Neutrophil (primary cell): ENCODE measurements around the gene USP54.

Source experiments
- H3K27ac ChIP-seq: fragments of 200-600 bp; sonication (generic); 2 replicates; pipeline ENCODE4 v1.5.1; 2016; ENCODE audit warnings: mild to moderate bottlenecking, moderate library complexity
- H3K27me3 ChIP-seq: fragments of 200-600 bp; sonication (generic); 2 replicates; pipeline ENCODE4 v1.6.0; 2016; ENCODE audit warnings: mild to moderate bottlenecking
- H3K36me3 ChIP-seq: fragments of 200-600 bp; sonication (generic); 2 replicates; pipeline ENCODE4 v1.5.1; 2017
- H3K4me1 ChIP-seq, 2 experiments: fragments of 200-600 bp in 1 of 2; sonication (generic) in 1 of 2; 1 replicate in 1 of 2; 2 replicates in 1 of 2; pipeline versions ENCODE4 v1.5.1 to v1.6.1; 2013 to 2016; ENCODE audit warnings: low read depth in 1 of 2, low read length in 1 of 2, mild to moderate bottlenecking in 1 of 2, moderate library complexity in 1 of 2; ENCODE audit not compliant: control insufficient read depth in 1 of 2, insufficient read depth in 1 of 2
- H3K4me3 ChIP-seq, 2 experiments: fragments of 200-600 bp in 1 of 2; sonication (generic) in 1 of 2; 1 replicate in 1 of 2; 2 replicates in 1 of 2; pipeline ENCODE4 v1.5.1; 2013 to 2016; ENCODE audit warnings: low read depth in 1 of 2, low read length in 1 of 2, mild to moderate bottlenecking in 1 of 2, moderate library complexity in 1 of 2
- H3K9me3 ChIP-seq: fragments of 200-600 bp; sonication (generic); 2 replicates; pipeline ENCODE4 v1.5.1; 2016
- CTCF ChIP-seq: fragments of 200-600 bp; sonication (generic); IDR thresholded peaks from 2 replicates; pipeline ENCODE4 v1.5.1; 2016; ENCODE audit warnings: antibody characterized with exemption

Gene USP54

GRCh38 chr10:73512207-73512743 lies 78.9 kb downstream of the USP54 start:
- Histone ChIP-seq H3K4me1 (no peaks in the 10 kb centered on the region), H3K9me3 (no peaks in the 10 kb centered on the region), H3K36me3 (no peaks in the 10 kb centered on the region), H3K27ac (no peak overlapping the region), H3K4me3 (no peak overlapping the region), H3K27me3 (no peaks in the 10 kb centered on the region)
- no peak for TF ChIP-seq CTCF

GRCh38 chr10:73509695-73510094 lies 81.4 kb downstream of the USP54 start:
- Histone ChIP-seq H3K9me3 (no peaks in the 10 kb centered on the region), H3K36me3 (peaks cover 10% of the 10 kb centered on the region), H3K4me1 (no peaks in the 10 kb centered on the region), H3K27me3 (no peaks in the 10 kb centered on the region), H3K4me3 (no peak overlapping the region), H3K27ac (no peak overlapping the region)
- no peak for TF ChIP-seq CTCF

DNA sequence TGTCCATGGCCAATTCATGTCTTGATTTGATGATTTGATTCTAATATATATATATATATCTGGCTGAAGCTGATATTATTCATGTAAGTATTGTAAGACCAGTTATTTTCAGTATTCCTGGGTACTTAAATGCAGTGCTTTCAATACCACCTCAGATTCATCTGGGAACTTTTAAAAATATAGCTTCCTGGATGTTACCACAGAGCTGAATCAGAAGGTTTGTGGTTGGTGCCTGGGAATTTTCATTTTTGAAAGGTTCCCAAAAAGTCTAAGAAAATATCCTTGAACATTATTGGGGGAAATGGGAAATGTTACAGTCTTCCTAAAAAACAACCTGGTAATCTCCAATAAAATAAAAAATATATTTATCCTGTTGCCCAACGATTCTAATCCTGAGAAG lies 84.7 kb downstream of the USP54 start:
- TF ChIP-seq CTCF: no peak
- H3K27me3 ChIP-seq: no peaks in the 10 kb centered on the region
- H3K9me3 ChIP-seq: no peaks in the 10 kb centered on the region
- H3K4me1 ChIP-seq: no peaks in the 10 kb centered on the region
- no peak overlapping the region for H3K27ac ChIP-seq
- peaks cover 22% of the 10 kb centered on the region for H3K36me3 ChIP-seq
- H3K4me3 ChIP-seq: no peak overlapping the region

DNA sequence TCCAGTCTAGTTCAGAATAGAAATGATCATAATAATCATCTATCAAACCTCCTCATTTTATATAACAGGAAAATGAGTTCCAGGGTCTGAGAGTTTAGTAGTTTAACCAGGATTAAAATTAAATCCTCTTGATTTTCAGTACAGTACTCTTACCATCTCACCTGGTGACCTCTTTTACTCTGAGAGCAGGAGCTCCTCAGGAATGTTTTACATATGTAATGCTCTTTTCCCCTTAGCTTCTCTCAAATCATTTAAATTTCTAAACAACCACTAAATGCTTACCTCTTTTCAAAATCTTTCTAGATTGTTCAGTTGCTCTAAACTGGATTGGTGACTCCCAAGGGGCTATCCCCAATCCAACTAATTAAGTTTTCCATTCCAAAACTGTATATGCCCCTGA lies 85.1 kb downstream of the USP54 start:
- Histone ChIP-seq H3K4me1 (peaks cover under 1 to 3% of the 10 kb centered on the region in 2 experiments), H3K36me3 (peaks cover 22% of the 10 kb centered on the region), H3K27ac (no peak overlapping the region), H3K9me3 (no peaks in the 10 kb centered on the region), H3K27me3 (no peaks in the 10 kb centered on the region), H3K4me3 (no peak overlapping the region)
- TF ChIP-seq CTCF: no peak

DNA sequence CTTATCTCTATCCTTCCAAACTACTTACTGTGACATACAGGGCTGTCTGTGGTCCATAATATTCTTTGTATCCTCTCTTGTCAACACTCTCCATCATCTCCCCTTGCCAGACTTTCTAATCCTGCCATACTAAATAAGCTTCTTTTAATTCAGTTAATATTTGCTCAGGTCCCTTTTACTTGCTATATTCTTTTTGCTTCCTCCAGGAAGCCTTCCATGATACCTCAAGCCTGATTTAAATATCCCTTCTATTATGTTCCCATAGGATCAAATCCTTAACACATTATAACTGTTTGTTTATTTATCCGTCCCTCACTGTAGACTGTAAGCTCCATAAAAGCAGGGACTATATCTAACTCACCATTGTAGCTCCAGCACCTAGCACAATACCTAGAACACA lies 88.1 kb downstream of the USP54 start:
- Histone ChIP-seq H3K9me3 (no peaks in the 10 kb centered on the region), H3K27ac (no peak overlapping the region), H3K4me3 (no peak overlapping the region), H3K36me3 (peaks cover 22% of the 10 kb centered on the region), H3K4me1 (peaks cover 8 to 10% of the 10 kb centered on the region in 2 experiments), H3K27me3 (no peaks in the 10 kb centered on the region)
- TF ChIP-seq CTCF: no peak

DNA sequence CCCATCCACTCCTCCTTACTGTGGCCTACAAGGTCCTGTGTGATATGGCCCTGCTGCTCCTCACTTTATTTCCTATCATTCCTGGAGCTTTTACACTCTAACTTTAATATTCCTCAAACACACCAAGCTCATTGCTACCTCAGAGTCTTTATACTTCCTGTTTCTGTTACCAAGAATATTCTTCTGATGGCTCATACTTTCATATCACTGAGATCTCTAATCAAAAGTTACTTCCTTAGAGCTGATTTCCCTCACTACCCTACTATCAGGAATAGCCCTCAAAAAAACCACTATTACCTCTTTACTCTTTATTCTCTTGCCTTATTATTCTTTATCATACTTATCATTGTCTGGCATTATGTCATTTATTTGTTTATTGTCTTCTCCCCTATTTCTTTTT lies 89.5 kb downstream of the USP54 start:
- Histone ChIP-seq H3K27ac (no peak overlapping the region), H3K9me3 (no peaks in the 10 kb centered on the region), H3K4me1 (peaks cover 11 to 14% of the 10 kb centered on the region in 2 experiments), H3K27me3 (no peaks in the 10 kb centered on the region), H3K4me3 (no peak overlapping the region), H3K36me3 (peaks cover 22% of the 10 kb centered on the region)
- no peak for TF ChIP-seq CTCF
